DOHH2 (cell line): ENCODE data around the gene PXDC1.

Experiments
- CTCF ChIP-seq: fragments of 200-600 bp; sonication (generic); IDR thresholded peaks from one replicate; pipeline ENCODE4 v1.5.1; 2014; ENCODE audit warnings: antibody characterized with exemption, mild to moderate bottlenecking, low read depth, low read length; ENCODE audit not compliant: poor library complexity, severe bottlenecking
- EZH2phosphoT487 ChIP-seq: fragments of 200-600 bp; sonication (generic); IDR thresholded peaks from 2 replicates; pipeline ENCODE4 v1.6.1; 2017; ENCODE audit warnings: borderline replicate concordance, mild to moderate bottlenecking, antibody characterized with exemption, low read length, moderate library complexity, mixed read lengths

GRCh38 chr6:3718407-3718806 lies 33.1 kb downstream of the PXDC1 start:
- no peak for TF ChIP-seq CTCF
- TF ChIP-seq EZH2phosphoT487: no peak
